HAP-1 (cell line): ENCODE data around the gene MLC1.

ENCODE experiments used
- DNase-seq, 2 experiments: peaks; one replicate each; pipeline ENCODE4 v3.0.0-alpha.2; 2016 to 2020; ENCODE audit warnings: low spot score in 2 of 2
- H3K27me3 ChIP-seq: fragments of 250-450 bp; sonication (Bioruptor Pico); 2 replicates; pipeline ENCODE4 v1.5.1; 2020; ENCODE audit warnings: low read depth, mild to moderate bottlenecking, moderate library complexity
- H3K36me3 ChIP-seq: fragments of 250-450 bp; sonication (Bioruptor Pico); replicated peaks from 2 replicates; pipeline ENCODE4 v1.5.1; 2020; ENCODE audit warnings: mild to moderate bottlenecking
- H3K4me1 ChIP-seq: fragments of 250-450 bp; sonication (Bioruptor Pico); 2 replicates; pipeline ENCODE4 v1.5.1; 2020; ENCODE audit warnings: mild to moderate bottlenecking
- H3K4me3 ChIP-seq: fragments of 250-450 bp; sonication (Bioruptor Pico); 2 replicates; pipeline ENCODE4 v1.5.1; 2020; ENCODE audit warnings: mild to moderate bottlenecking, moderate library complexity
- H3K9me3 ChIP-seq: fragments of 250-450 bp; sonication (Bioruptor Pico); 2 replicates; pipeline ENCODE4 v1.5.1; 2020; ENCODE audit warnings: mild to moderate bottlenecking, moderate library complexity
- in situ Hi-C: fragments of 300-500 bp; cut with MboI; formaldehyde crosslinking; loops from 3 replicates; pipeline ENCODE4 v1.14.3; 2020; ENCODE audit warnings: low sequenced_read_pairs, inconsistent platforms, mixed read lengths

MLC1 gene

GRCh38 chr22:50078761-50079160, 6.5 kb downstream of the MLC1 start:
- Histone ChIP-seq H3K36me3 (no peaks in the 10 kb centered on the region), H3K9me3 (no peaks in the 10 kb centered on the region), H3K4me1 (no peaks in the 10 kb centered on the region), H3K27me3 (no peaks in the 10 kb centered on the region), H3K4me3 (no peak overlapping the region)
- DNase-seq, result no peak
- in situ Hi-C loops, result no loop called here

- H3K4me1 ChIP-seq, result no peaks in the 10 kb centered on the region
- in situ Hi-C loops, result no loop called here
- no peak for DNase-seq
- no peak overlapping the region for H3K4me3 ChIP-seq
- no peaks in the 10 kb centered on the region for H3K9me3 ChIP-seq
- no peaks in the 10 kb centered on the region for H3K27me3 ChIP-seq
- H3K36me3 ChIP-seq, result no peaks in the 10 kb centered on the region
Measured at GRCh38 chr22:50078246-50078645, 7.0 kb downstream of the MLC1 start.

GRCh38 chr22:50076646-50077535, 8.3 kb downstream of the MLC1 start:
- Histone ChIP-seq H3K4me1 (no peaks in the 10 kb centered on the region), H3K36me3 (no peaks in the 10 kb centered on the region), H3K9me3 (no peaks in the 10 kb centered on the region), H3K4me3 (no peak overlapping the region), H3K27me3 (no peaks in the 10 kb centered on the region)
- DNase-seq, result no peak
- in situ Hi-C loops, result no loop called here

- no peaks in the 10 kb centered on the region for H3K4me1 ChIP-seq
- H3K27me3 ChIP-seq, result no peaks in the 10 kb centered on the region
- H3K4me3 ChIP-seq, result no peak overlapping the region
- H3K36me3 ChIP-seq, result no peaks in the 10 kb centered on the region
- DNase-seq, result no peak
- H3K9me3 ChIP-seq, result no peaks in the 10 kb centered on the region
- in situ Hi-C loops, result no loop called here
Measured at GRCh38 chr22:50074551-50075530, 10.4 kb downstream of the MLC1 start.

GRCh38 chr22:50074056-50074455, 11.2 kb downstream of the MLC1 start:
- Histone ChIP-seq H3K27me3 (no peaks in the 10 kb centered on the region), H3K36me3 (no peaks in the 10 kb centered on the region), H3K4me1 (no peaks in the 10 kb centered on the region), H3K9me3 (no peaks in the 10 kb centered on the region), H3K4me3 (no peak overlapping the region)
- no peak for DNase-seq
- in situ Hi-C loops, result no loop called here

- H3K4me3 ChIP-seq, result no peak overlapping the region
- in situ Hi-C loops, result no loop called here
- no peak for DNase-seq
- H3K27me3 ChIP-seq, result no peaks in the 10 kb centered on the region
- no peaks in the 10 kb centered on the region for H3K36me3 ChIP-seq
- H3K4me1 ChIP-seq, result no peaks in the 10 kb centered on the region
- H3K9me3 ChIP-seq, result no peaks in the 10 kb centered on the region
Measured at GRCh38 chr22:50072714-50073538, 12.3 kb downstream of the MLC1 start.

- Histone ChIP-seq H3K36me3 (no peaks in the 10 kb centered on the region), H3K27me3 (no peaks in the 10 kb centered on the region), H3K4me1 (no peaks in the 10 kb centered on the region), H3K4me3 (no peak overlapping the region), H3K9me3 (no peaks in the 10 kb centered on the region)
- DNase-seq, result no peak
- in situ Hi-C loops, result no loop called here
Measured at GRCh38 chr22:50072167-50072555, 13.1 kb downstream of the MLC1 start.

- H3K4me1 ChIP-seq, result no peaks in the 10 kb centered on the region
- H3K27me3 ChIP-seq, result no peaks in the 10 kb centered on the region
- no peaks in the 10 kb centered on the region for H3K36me3 ChIP-seq
- H3K9me3 ChIP-seq, result no peaks in the 10 kb centered on the region
- DNase-seq, result no peak
- no peak overlapping the region for H3K4me3 ChIP-seq
- in situ Hi-C loops, result no loop called here
Measured at GRCh38 chr22:50071432-50072166, 13.6 kb downstream of the MLC1 start.

- Histone ChIP-seq H3K27me3 (no peaks in the 10 kb centered on the region), H3K36me3 (no peaks in the 10 kb centered on the region), H3K4me3 (no peak overlapping the region), H3K4me1 (no peaks in the 10 kb centered on the region), H3K9me3 (no peaks in the 10 kb centered on the region)
- no peak for DNase-seq
- in situ Hi-C loops, result no loop called here
Measured at GRCh38 chr22:50070366-50070765, 14.9 kb downstream of the MLC1 start.

- Histone ChIP-seq H3K27me3 (no peaks in the 10 kb centered on the region), H3K36me3 (no peaks in the 10 kb centered on the region), H3K9me3 (no peaks in the 10 kb centered on the region), H3K4me1 (no peaks in the 10 kb centered on the region), H3K4me3 (no peak overlapping the region)
- in situ Hi-C loops, result no loop called here
- DNase-seq, result no peak
Measured at GRCh38 chr22:50068096-50068495, 17.1 kb downstream of the MLC1 start.

- Histone ChIP-seq H3K9me3 (no peaks in the 10 kb centered on the region), H3K4me1 (no peaks in the 10 kb centered on the region), H3K4me3 (no peak overlapping the region), H3K27me3 (no peaks in the 10 kb centered on the region), H3K36me3 (no peaks in the 10 kb centered on the region)
- in situ Hi-C loops, result no loop called here
- no peak for DNase-seq
Measured at GRCh38 chr22:50067244-50067643, 18.0 kb downstream of the MLC1 start.

GRCh38 chr22:50064453-50064852, 20.8 kb downstream of the MLC1 start:
- H3K4me1 ChIP-seq, result no peaks in the 10 kb centered on the region
- H3K36me3 ChIP-seq, result no peaks in the 10 kb centered on the region
- no peaks in the 10 kb centered on the region for H3K27me3 ChIP-seq
- in situ Hi-C loops, result no loop called here
- H3K9me3 ChIP-seq, result no peaks in the 10 kb centered on the region
- DNase-seq, result no peak
- no peak overlapping the region for H3K4me3 ChIP-seq
